K562 (cell line): ENCODE data around the gene LRRC10B. TPM values are rescaled to one million over a fixed set of nuclear protein-coding genes. Genes with fewer than 3 reads are reported as not detected.

ENCODE experiments used
- ATAC-seq: fragments of 200-7000 bp; cut with Tn5 transposase; 3 replicates; pipeline ENCODE4 v1.9.1; 2020; ENCODE audit warnings: moderate library complexity
- BruUV-seq: library from RNA; stranded (reverse); fragments of 400-500 nt; replicated peaks from 2 replicates; lab custom pipeline; 2021; lab: Mats Ljungman, UMichigan
- CTCF ChIA-PET: fragments of 300-600 bp; formaldehyde crosslinking; extraction: SDS; loops from one replicate; lab custom pipeline; 2021; ENCODE audit warnings: low intra/inter-chr PET ratio; lab: Yijun Ruan, JAX
- POLR2A ChIA-PET: fragments of 300-600, 350-650 bp; sonication (Branson Sonifier 250); formaldehyde crosslinking; extraction: SDS; loops from one replicate; lab custom pipeline; 2021; ENCODE audit warnings: antibody characterized with exemption, inconsistent platforms; lab: Yijun Ruan, JAX
- DNase-seq, 4 experiments: peaks; one replicate each; pipeline versions ENCODE4 v3.0.0 to v3.0.0-alpha.2; 2011 to 2018; ENCODE audit warnings: low spot score in 3 of 4, mixed read lengths in 3 of 4; ENCODE audit errors: extremely low read depth in 1 of 4
- FAIRE-seq: peaks from 2 replicates; lab custom pipeline; 2011; peaks lifted over from hg19 to GRCh38; lab: Jason Lieb, UNC
- H2AFZ ChIP-seq: 2 replicates; pipeline ENCODE4 v1.6.0; 2011; ENCODE audit warnings: low read depth, low read length, control low read depth, inconsistent platforms
- H3K27ac ChIP-seq: fragments of 200-600 bp; 3 replicates; pipeline ENCODE4 v1.8.0; 2011; ENCODE audit warnings: low read depth, mild to moderate bottlenecking, control low read depth, inconsistent platforms, low read length, moderate library complexity, mixed read lengths; ENCODE audit errors: extremely low read depth
- H3K27me3 ChIP-seq, 2 experiments: fragments of 300-600 bp in 1 of 2; 2 replicates in 1 of 2; 3 replicates in 1 of 2; pipeline versions ENCODE4 v1.6.0 to v1.8.0; 2011; ENCODE audit warnings: inconsistent platforms in 2 of 2, low read length in 2 of 2, mild to moderate bottlenecking in 1 of 2, mixed read lengths in 1 of 2, moderate library complexity in 1 of 2; ENCODE audit not compliant: control insufficient read depth in 2 of 2, insufficient read depth in 2 of 2
- H3K36me3 ChIP-seq: fragments of 300-600 bp; 3 replicates; pipeline ENCODE4 v1.8.0; 2011; ENCODE audit warnings: mild to moderate bottlenecking, low read length, inconsistent platforms; ENCODE audit not compliant: control insufficient read depth, insufficient read depth
- H3K4me1 ChIP-seq, 2 experiments: fragments of 200-600 bp in 1 of 2; replicated peaks in 1 of 2; 2 replicates in 1 of 2; 3 replicates in 1 of 2; pipeline versions ENCODE4 v1.5.1 to v1.8.0; 2011; ENCODE audit warnings: inconsistent platforms in 2 of 2, low read length in 2 of 2, mild to moderate bottlenecking in 1 of 2, mixed read lengths in 1 of 2, moderate library complexity in 1 of 2; ENCODE audit not compliant: control insufficient read depth in 2 of 2, insufficient read depth in 2 of 2
- H3K4me2 ChIP-seq: 2 replicates; pipeline ENCODE4 v1.6.1; 2011; ENCODE audit warnings: low read length, control low read depth, inconsistent platforms, mixed read lengths; ENCODE audit not compliant: insufficient read depth
- H3K4me3 ChIP-seq: fragments of 200-600 bp; sonication (generic), shearing (Covaris generic); 2 replicates; pipeline ENCODE4 v1.5.1; 2016; ENCODE audit warnings: control low read depth, inconsistent platforms
- H3K79me2 ChIP-seq: fragments of 200-600 bp; 3 replicates; pipeline ENCODE4 v1.8.0; 2011; ENCODE audit warnings: low read length, inconsistent platforms; ENCODE audit not compliant: control insufficient read depth, insufficient read depth
- H3K9ac ChIP-seq, 2 experiments: 2 replicates each; pipeline versions ENCODE4 v1.6.0 to v1.6.1; 2011; ENCODE audit warnings: low read depth in 2 of 2, low read length in 2 of 2, control low read depth in 1 of 2, inconsistent platforms in 1 of 2, mild to moderate bottlenecking in 1 of 2, mixed read lengths in 1 of 2; ENCODE audit not compliant: insufficient read depth in 1 of 2
- H3K9me1 ChIP-seq: one replicate; pipeline ENCODE4 v1.6.0; 2011; ENCODE audit warnings: inconsistent platforms, mild to moderate bottlenecking, low read length, moderate library complexity; ENCODE audit not compliant: control insufficient read depth, insufficient read depth
- H3K9me3 ChIP-seq: replicated peaks from 2 replicates; pipeline ENCODE4 v1.5.1; 2011; ENCODE audit warnings: low read depth, low read length, inconsistent platforms; ENCODE audit not compliant: control insufficient read depth, insufficient read depth
- H4K20me1 ChIP-seq: replicated peaks from 2 replicates; pipeline ENCODE4 v1.6.1; 2011; ENCODE audit warnings: low read length, inconsistent platforms, mixed read lengths; ENCODE audit not compliant: control insufficient read depth, insufficient read depth
- ARID3A ChIP-seq: IDR thresholded peaks from 2 replicates; pipeline ENCODE4 v1.6.1; 2012; ENCODE audit warnings: low read depth, low read length, improper control_type of control experiment, borderline replicate concordance
- ATF7 ChIP-seq: fragments of 450-650 bp; IDR thresholded peaks from 2 replicates; pipeline ENCODE4 v1.7.1; 2014; ENCODE audit warnings: mild to moderate bottlenecking, moderate library complexity
- RHOXF2B ChIP-seq: fragments of 250-450 bp; sonication (Bioruptor Pico); conservative IDR thresholded peaks from 2 replicates; pipeline ENCODE4 v1.5.1; 2021
- TBP ChIP-seq: optimal IDR thresholded peaks from 2 replicates; pipeline ENCODE3; 2011; ENCODE audit warnings: low read depth, low read length, improper control_type of control experiment
- TFAP4 ChIP-seq: sonication (generic); formaldehyde crosslinking; IDR thresholded peaks from 2 replicates; pipeline ENCODE4 v1.8.0; 2022; ENCODE audit warnings: missing genetic modification reagents, mild to moderate bottlenecking, moderate library complexity, borderline replicate concordance
- TRIM24 ChIP-seq, 2 experiments: fragments of 450-650 bp; IDR thresholded peaks; 2 replicates each; pipeline ENCODE4 v1.6.1; 2016
- ZNF584 ChIP-seq: fragments of 200-800 bp; sonication (Bioruptor generic); IDR thresholded peaks from 2 replicates; pipeline ENCODE4 v1.6.1; 2016; ENCODE audit warnings: low read depth, mild to moderate bottlenecking, missing genetic modification characterization, missing compliant biosample characterization
- WGBS: fragments of 100-300 bp; shearing (Covaris generic); methylation state at CpG from one replicate; pipeline ENCODE4 v1.1.6; 2016; ENCODE audit warnings: low coverage, mixed read lengths; ENCODE audit not compliant: insufficient coverage; ENCODE audit errors: missing lambda C conversion rate; 5-methylcytosine and 5-hydroxymethylcytosine counted together
- in situ Hi-C: fragments of 300-500 bp; cut with MboI; formaldehyde crosslinking; loops from 4 replicates; pipeline ENCODE4 v1.15.0; 2018; ENCODE audit warnings: inconsistent platforms, mixed read lengths
- intact Hi-C: fragments of 100-400 bp; cut with micrococcal nuclease; formaldehyde crosslinking; loops from 2 replicates; pipeline ENCODE4 v1.14.2; 2022
- polyA plus RNA-seq, 8 experiments: library from polyadenylated mRNA; depleted of rRNA in 4 of 8; stranded (reverse) in 5 of 8; unstranded in 3 of 8; fragments of >200 nt; fragmentation: Nextera tagmentation in 2 of 8; fragmentation: Illumina TruSeq in 1 of 8; extraction: Ambion mirVana in 2 of 8; extraction: Trizol in 1 of 8; gene quantifications; 2 replicates each; pipeline versions ENCODE4 v1.2.1 to v1.2.3, GENCODE V29; 2011 to 2014; ENCODE audit warnings: inconsistent platforms in 1 of 8, missing spikeins in 1 of 8
- total RNA-seq, 7 experiments: library from RNA; depleted of rRNA in 6 of 7; stranded (reverse); fragments of >200 nt in 6 of 7; fragmentation: Illumina TruSeq in 2 of 7; extraction: Trizol in 2 of 7; gene quantifications; 2 replicates each; pipeline versions ENCODE4 v1.2.1 to v1.2.3, GENCODE V29; 2011 to 2021; ENCODE audit warnings: low replicate concordance in 1 of 7

LRRC10B gene
- total and polyA plus RNA-seq, 9 of the 15 experiments (the other 6 are each of a cell fraction or from before 2014, with no cell fraction given): 0.11 TPM; not detected in 8

- H4K20me1 ChIP-seq: 0 out of 2 replicates have a peak, but pooled peaks cover 4% of the 10 kb centered on the region
- ChIA-PET POLR2A (no interaction called here), CTCF (no interaction called here)
- 5% methylated on average over 10 of the region's 10 CpGs for WGBS
- H3K27ac ChIP-seq: no peak overlapping the region
- TF ChIP-seq RHOXF2B (no peak), ZNF584 (CRISPR knock-in tag) (no peak), ARID3A (no peak), TBP (no peak), TFAP4 (no peak), TRIM24 (IDR thresholded peaks at IDR 0.05) (no peak), ATF7 (no peak)
- no peaks in the 10 kb centered on the region for H3K9me3 ChIP-seq
- DNase-seq (no peak), ATAC-seq (no peak), FAIRE-seq (no peak)
- no peak overlapping the region for H3K4me3 ChIP-seq
- H3K4me2 ChIP-seq: no peak overlapping the region
- in situ Hi-C loops (no loop called here), intact Hi-C loops (no loop called here)
- no peak overlapping the region for H2AFZ ChIP-seq
- H3K9me1 ChIP-seq: peaks cover 4% of the 10 kb centered on the region
- no peaks in the 10 kb centered on the region for H3K79me2 ChIP-seq
- H3K9ac ChIP-seq: no peak overlapping the region
- no peaks in the 10 kb centered on the region for H3K36me3 ChIP-seq
- peaks cover 13 to 64% of the 10 kb centered on the region in 2 experiments for H3K27me3 ChIP-seq
- BruUV-seq: no TSS peak
- H3K4me1 ChIP-seq: peaks cover 0 to 25% of the 10 kb centered on the region in 2 experiments; a peak in 3 of 5 replicates
These were observed 2.9 kb upstream of the LRRC10B start for GRCh38 chr11:61505640-61506155.
